ENCODE measurements around the gene GALNS.

Gene GALNS

DNA sequence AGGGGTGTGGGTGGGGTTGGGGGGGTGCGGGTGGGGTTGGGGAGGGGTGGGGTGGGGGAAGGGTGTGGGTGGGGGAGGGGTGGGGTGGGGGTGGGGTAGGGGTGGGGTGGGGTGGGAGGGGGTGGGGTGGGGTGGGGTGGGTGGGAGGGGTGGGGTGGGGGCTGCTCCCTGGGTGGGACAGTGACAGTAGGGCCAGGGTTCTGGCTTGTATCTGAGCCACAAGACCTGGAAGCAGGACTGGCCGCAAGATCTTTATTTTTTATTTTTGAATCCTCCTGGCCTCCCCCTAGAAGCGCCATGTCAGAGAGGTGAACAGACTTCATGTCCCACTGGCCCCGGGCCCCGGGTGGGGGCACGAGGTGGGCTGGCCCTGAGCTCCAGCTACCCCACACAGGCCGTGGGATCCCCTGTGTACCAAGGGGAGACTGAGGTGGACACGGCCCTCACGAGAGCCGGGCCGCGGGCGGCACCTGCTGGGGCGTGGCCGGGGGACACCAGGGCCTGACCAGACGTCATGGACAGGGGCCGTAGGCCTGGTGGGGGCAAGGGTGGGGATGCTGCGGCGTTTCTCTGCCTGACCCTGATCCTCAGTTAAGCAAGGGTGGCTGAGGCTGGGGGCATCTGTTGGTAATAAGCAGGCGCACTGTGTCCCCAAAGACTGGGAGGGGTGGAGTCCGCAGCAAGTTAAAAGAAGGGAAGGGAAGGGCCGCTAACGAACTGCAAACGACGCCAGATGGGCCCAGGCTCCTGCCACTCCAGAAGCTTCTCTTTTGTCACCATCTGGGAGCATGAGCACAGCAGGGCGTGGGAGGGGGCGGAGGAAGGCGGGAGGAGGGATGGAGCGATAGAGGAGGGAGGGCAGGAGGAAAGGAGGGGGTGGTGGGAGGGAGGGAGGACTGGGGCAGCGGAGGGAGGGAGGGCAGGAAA, 32.0 kb upstream of the GALNS start:
- no peak for DNase-seq

DNA sequence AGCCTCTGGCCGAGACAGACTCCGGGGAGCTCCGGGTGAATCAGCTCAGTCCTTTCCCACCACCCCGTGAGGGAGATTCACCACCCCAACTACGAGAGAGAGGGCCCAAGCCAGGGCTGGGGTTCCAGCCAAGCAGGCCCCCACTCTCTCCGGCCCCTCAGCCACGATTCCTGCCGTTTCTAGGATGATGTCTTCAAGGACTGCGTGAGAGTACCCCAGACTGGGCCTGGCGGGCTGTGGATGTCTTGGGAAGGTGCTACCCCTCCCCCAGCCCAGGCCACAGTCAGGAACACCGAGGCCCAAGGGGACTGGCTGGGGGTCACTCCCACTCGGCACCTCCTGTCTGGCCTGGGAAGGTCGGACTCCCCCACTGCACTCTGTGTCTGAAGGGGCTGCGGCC, 31.3 kb upstream of the GALNS start:
- DNase-seq, result no peak

DNA sequence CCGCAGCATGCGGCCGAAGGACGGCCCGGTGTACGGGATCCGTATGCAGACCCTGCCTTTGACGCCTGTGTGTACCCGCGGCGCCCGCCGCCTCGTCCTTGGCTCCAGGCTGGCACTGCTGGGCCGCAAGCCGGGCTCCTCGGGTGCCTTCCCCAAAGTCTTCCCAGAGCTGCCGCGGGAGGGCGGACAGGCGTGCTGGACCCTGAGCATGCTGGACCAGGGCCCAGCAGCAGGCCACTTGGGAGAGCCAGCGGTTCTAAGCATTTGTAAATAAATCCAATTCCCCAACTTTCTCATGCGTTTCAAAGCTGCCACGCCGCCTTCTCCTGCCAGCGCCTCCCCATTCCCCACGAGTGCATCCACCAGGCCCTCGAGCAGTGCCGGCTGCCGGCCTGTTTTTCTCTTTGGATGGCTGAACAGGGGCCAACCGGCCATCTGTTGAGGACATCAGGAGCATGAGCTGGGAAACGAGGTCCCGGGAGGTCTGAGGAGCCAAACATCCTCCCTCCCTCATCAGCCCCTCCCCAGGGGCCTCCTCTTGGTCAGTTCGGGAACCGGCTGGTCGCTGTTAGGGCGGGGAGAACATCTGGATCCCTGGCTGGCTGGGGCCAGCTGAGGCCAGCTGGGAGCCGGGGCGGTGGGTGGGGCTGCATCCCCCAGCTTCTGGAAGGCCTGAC, 30.2 kb upstream of the GALNS start:
- DNase-seq, result no peak

DNA sequence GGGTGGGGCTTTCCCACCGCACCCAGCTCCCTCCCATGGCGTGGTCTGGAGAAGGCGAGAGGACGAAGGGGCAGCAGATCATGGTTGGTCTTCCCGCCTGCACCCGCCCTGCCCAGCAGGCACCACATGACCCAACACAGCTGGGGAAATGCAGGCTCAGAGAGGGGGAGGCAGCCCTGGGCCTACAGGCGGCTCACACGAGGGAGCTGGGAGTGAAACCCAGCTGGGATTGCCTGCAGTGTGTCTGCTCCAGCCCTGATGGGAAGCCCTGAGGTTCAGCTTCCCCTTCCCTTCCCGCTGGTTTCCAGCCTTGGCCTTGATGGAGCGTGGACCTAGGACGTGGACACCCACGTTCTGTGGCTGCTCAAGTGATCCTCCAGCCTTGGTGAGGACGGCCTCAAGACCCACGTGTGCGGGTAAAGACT, 29.7 kb upstream of the GALNS start:
- no peak for DNase-seq

DNA sequence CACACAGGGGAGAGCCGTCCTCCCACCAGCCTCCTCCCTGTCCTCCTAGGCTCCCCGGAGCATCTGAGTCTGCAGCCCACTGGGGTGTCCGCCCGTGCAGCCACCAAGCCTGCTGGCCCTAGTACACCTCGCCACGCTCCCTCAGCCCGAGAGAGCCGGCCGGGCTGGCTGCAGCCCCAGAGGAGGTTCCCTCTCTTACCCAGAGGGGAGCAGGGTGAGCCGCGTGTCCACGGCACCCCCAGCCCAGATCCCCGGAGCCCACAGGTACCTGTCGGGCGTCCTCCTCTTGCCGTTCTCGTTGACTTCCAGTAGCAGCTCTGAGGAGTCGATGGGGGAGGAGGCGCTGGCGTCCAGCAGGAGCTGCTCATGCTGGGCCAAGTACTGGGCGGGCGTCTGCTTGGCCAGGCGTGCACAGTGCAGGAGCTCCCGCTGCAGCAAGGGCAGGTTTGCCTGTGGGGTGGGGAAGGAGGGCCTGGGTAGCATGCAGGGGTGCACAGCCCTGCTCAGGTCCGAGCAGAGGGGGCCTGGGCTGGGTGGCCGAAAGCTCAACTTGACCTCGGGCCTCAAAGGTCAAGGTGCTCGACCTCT, 29.0 kb upstream of the GALNS start:
- DNase-seq, result no peak

DNA sequence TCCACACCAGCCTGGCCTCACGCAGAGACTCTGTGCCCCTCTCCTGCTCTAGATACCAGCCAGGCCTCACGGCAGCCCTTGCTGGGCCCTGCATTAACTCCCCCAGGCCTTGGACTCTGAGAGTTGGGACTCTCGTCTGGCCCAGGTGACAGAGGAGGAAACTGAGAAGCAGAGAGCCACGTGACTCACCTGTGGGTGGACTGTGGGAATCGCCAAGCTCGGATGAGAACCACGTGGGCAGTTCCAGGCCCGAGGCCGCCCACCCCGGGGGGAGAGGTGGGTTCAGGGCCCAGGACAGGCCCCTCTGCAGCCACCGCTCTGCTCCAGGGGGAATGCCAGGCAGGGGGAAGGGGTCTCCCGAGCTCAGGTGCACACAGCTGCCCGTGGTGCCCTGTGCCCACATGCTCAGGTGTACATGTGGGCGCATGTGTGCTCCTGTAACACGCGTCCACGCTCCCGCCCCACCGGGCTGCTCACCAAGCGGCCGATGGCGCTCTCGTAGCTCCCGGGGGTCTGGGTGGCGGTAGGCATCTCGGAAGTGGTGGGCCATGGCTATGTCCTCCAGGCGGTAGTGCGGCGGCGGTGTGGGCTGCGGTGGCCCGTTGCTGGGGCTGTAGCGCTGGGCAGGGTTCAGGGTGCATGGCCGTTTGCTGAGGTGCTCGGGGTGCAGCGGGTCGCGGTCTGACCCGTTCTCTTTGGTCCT, 28.0 kb upstream of the GALNS start:
- DNase-seq, result no peak

DNA sequence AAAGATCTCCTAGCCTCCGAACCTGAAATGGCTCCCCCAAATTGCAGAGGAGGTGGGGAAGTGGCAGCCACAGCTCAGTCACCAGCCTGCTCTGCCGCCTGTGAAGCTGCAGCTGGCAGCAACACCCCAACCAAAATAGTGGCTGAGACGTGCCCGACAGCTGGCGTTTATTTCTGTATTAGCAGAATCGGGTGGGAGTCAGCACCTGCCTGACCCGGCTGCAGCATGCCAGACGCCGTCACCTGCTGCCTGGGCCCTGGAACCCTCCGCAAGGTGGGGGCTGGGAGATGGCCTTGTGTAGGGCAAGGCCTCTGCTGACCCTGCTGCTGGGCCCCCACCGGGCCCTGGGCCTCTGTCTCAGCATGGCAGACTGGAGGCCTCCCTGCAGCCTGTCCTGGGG, 27.2 kb upstream of the GALNS start:
- DNase-seq, result no peak

DNA sequence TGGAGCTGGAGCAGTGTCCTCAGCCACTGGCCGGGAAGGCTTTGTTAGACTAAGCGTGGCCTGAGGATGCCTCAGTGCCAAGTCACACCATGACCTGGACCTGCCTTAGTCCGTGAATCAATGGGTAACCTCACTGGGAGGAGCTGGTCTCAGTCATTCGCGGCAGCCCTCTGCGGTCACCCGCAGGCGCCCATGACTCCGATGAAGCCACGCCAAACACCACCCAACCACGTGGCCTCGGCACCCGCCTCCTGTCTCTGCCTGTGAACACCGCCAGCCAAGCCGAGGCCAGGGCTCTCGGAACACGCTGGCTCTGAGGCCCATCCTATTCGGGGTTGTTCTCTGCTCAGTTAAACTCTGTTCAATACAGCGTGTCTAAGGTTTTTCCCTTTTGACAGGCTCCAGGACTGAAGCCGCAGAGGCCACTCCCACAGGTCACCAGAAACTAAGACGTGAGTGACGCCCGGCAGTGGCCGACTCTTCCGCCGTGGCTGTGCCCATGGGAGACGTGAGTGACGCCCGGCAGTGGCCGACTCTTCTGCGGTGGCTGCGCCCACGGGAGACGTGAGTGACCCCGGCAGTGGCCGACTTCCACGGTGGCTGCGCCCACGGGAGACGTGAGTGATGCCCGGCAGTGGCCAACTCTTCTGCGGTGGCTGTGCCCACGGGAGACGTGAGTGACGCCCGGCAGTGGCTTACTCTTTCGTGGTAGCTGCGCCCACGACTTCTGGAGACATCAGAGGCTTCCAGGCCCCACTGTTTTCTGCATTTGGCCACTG, 26.6 kb upstream of the GALNS start:
- no peak for DNase-seq

DNA sequence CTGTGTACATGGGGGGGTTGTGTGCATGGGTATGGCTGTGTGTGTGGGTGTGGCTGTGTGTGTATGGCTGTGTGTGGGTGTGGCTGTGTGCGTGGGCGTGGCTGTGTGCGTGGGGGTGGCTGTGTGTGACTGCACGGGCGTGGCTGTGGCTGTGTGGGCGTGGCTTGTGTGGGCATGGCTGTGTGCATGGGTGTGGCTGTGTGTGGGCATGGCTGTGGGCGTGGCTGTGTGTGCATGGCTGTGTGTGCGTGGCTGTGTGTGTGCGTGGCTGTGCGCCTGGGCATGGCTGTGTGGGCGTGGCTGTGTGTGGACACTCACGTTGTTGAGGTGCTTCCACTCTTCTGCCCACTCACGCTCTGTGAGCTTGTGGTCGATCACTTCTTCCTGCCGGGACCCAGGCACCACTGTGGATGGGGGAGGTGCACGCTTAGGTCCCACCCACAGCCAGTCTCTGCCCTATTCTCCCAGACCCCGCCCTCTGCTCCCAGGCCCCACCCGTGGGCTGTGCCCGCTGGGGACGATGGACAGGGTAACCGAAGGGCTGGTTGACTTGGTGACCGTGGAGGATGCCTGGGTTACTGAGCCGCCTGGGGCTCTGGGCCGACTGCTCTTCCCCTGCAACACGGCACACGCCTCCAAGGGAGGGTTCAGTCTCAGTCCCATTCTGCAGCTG, 25.7 kb upstream of the GALNS start:
- no peak for DNase-seq

DNA sequence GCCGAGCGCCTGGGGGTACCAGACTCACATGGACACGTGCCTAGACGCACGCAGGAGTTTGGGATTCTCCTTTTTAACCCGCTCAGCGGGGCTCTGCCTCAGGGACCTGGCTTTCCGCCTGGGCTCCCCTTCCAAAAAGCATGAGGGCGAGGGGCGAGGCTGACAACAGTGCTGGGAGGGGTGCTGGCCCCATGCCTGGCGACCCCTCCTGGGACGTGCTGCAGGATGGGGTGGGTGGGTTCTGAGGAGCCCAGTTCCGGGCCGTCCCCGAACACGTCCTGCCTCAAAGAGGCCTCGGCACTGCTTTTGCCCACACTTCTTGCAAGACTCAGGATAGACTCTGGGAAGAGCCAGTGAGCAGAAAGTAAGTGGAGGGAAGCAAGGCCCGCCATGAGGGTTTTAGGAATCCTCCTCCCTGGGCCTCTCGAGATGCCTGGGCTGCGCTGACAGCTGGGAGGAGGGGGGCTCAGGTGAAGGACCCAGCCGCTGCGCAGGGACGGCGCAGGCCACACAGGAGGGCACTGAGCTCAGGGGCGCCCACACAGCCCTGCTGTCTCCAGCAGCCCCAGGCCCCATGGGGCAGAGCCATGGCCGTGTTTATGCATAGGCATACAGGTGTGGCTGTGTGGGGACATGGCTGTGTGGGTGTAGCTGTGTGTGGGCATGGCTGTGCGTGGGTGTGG, 25.1 kb upstream of the GALNS start:
- no peak for DNase-seq

DNA sequence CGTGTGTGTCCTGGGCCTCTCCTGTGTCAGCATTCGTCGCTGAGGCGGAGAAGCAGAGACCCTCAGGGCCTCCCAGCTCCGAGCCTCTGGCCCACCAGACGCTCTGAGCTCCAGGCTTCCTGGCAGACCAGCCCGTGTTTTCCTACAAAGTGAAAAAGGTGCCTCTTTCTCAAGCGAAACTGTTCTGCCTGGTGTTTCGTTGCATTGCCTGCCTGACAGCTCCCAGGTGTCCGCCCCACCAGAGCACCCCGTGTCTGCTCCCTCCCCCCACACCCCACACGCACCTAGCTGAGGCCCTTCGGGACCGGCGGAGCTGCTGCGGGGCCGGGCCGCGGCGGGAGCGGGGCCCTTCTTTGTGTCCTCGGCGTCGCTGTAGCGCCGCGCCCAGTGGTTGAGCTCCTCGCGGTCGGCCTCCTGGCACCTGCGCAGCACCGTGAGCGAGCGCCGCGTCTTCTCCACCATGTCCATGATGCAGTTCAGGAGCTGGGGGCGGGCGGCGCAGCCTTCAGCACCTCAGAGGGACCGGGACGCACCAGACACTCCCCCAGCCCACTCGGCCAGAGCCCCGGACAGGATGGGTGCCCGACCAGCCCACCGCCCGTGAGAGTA, 24.4 kb upstream of the GALNS start:
- no peak for DNase-seq

DNA sequence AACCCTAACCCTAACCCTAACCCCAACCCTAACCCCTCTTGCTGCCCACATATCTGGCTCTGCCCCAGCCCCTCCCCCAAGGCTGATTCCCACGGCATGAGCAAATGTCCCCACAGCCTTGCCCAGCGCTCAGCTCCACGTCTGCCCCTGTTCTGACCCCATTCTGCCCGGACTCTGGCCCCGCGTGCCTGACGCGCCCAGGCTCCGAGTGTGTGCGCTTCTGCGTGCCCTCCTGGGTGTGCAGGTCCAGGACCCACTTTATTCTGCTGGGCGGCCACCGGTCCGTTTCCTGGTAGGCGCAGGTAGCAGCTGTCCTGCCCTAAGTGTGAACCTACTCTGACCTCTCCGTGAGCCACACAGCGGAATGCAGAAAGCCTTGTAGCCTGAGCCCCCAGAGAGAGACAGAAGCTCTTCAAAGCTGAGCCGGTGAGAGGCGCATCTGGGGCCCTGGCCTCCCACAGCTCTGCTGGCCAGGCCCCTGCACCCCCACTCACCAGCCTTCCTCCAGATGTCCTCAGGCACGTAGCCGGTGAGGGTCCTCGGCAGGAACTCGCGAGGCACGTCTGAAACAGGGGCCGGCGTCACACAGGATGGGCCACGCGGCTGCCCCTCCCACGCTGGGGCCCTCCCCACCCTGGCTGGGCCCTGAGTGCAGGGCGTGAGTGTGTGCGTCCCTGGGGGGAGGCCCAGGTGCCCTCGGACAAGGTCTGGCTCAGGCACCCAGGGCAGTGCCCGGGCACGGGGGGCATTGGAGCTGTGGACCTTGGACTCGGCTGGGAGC, 23.7 kb upstream of the GALNS start:
- DNase-seq, result no peak

DNA sequence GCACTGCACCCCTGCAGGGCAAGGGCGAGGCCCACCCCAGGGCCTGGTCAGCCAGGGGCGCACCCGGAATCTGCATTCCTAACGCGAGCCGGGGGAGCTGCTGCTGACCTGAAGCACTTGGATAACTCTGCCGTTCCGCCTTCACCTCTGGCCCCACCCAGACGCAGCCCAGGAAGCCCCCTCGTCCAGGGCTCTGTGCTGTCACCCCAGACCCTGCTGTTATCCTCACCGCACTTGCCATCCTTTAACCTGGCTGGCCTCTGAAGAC, 23.0 kb upstream of the GALNS start:
- no peak for DNase-seq

DNA sequence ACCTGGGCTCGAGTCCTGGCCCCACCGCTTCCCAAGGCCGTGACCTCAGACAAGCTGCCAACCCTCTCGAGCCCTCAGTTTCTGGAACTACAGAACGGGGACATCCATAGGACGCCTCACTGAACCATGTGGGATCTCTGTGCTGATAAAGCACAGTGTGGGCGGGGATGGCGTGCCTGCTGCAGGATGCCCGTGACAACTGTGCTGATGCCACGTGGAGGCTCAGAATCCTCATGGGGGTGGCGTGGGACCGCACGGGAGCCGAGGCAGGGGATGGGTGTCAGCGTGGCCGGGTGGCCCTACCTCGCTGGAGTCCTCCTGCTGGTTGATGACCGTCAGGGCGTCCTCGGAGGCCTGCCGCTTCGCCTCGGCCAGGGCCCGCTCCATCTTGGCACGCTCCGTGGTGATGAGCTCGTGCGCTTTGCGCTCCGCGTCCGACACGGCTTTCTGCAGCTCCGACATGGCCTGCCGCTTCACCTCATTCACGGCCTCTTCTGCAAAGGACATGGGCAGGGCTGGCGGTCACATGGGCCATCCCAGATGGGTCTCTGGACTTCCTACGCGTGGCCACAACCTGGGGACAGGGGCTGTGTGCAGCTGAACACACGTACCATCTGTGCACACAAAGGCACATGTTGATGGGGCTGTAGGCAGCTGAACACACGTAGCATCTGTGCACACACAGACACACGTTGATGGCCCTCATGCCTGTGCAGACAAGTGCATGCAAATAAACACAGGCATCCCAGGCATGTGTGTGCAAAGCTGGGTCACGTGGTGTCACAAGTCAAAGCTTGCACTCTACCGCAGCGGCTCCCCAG, 22.4 kb upstream of the GALNS start:
- DNase-seq, result no peak

DNA sequence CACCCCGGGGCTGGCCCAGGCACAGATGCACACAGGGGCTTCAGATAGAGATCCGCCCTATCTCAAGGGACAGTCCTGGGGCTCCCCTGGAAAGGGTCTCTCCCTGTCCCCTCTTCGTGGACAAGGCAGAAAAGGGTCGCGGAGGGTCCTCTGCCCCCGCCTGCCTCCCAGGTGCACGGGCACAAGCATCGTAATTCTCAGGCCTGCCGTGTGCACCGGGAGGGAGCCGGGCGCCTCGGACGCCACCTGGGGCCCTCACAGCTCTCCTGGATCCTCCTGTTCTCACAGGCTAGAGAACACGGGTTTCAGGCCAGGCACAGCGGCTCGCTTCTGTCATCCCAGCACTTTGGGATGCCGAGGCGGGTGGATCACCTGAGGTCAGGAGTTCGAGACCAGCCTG, 21.6 kb upstream of the GALNS start:
- no peak for DNase-seq

DNA sequence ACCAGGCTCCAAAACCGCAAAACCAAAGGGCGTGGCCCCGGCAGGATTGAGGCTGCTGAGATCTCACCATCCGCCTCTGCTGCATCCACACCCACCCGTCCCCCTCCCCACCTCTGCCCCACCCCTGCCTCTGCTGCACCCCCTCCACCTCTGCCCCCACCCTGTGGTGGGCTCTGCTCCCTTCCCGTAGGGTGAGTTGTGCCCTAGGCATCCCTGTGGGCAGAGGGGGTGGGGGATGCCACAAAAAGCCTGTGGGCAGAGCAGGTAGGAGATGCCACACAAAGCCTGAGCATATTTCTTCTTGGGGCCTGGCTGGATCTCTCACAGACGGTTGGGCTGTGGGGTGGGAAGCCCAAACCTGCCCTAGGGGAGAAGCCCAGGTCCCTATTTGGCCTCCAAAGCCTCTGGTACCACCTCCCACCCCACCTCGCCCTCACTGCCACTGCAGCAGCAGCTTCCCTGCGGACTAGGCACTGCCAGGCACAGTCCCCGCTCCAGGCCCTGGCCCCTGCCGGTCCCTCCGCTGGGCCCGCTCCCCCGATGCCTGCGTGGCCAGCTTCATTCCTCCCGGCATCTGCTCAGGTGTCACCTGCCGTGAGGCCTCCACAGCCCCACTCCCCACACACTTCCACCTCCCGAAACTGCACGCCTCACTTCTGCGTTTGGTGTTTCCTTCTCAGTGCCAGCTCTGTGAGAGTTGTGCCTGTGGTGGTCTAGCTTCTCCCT, 21.0 kb upstream of the GALNS start:
- DNase-seq, result no peak

DNA sequence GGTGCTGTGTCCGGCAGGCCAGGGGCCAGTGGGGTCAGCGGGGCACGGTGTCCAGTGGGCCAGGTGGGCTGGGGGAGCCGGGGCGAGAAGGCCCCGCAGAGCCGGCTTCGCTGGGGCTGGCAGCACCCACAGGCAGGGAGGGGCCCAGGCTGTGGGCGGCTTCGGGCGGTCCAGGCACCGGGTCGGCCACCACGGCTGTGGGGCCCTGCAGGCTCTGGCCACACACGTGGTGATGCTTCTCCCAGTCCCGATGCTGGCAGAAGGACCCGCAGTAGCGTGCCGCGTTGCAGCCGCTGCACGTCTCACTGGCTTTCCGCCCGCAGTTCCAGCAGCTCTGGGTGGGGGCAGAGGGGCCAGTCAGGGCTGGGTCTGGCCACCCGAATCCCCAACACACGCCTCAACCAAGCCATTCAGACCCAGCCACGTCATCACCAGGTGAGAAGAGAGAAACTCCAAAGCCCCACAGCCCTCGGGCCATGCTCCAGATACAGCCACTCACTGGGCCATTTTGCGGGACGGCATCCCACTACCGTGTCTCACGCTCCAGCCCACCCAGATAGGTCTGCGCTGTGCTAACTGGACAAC, 20.3 kb upstream of the GALNS start:
- no peak for DNase-seq

DNA sequence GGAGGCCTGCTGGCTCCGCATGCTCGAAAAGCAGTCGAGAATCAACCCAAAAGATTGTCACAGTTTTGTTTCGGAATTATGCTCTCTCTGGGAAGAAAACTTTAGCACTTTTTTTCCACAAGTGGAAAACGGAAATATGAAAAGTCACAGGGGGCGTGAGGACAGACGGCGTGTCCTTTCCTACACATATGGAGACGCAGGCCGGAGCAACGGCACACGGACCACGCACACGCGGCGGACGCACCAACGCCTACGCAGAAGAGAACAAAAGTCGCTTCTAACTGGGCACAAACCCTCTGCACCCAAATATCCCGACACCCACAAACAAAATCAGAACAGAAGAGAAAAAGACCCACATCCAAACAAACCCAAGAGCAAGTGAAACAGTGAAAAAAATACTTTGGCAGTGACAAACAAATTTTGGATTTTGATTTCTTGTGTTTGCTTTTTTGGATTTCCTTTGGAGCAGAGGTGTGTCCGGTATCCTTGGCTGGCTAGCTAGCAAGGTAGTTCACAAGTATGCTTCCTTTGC, 19.0 kb upstream of the GALNS start:
- no peak for DNase-seq
